SK-N-SH treated with all-trans-retinoic acid at 6 μM for 48 hours (cell line): ENCODE measurements around the gene EDEM1.
"Not testable (repeated sequence)": the region's sequence is repeated elsewhere in the genome, so short reads cannot be mapped to it uniquely, and the experiment has no call there.

Source experiments
- ATAC-seq: fragments of 200-7000 bp; cut with Tn5 transposase; 3 replicates; pipeline ENCODE4 v1.9.1; 2020; ENCODE audit warnings: mild to moderate bottlenecking, moderate library complexity
- BACH2 ChIP-seq: fragments of 250-450 bp; sonication (Bioruptor Pico); IDR thresholded peaks from 2 replicates; pipeline ENCODE4 v1.9.0; 2021; ENCODE audit warnings: mild to moderate bottlenecking, borderline replicate concordance
- CSDC2 ChIP-seq: fragments of 250-450 bp; sonication (Bioruptor Pico); IDR thresholded peaks from 2 replicates; pipeline ENCODE4 v1.5.0; 2020; ENCODE audit warnings: mild to moderate bottlenecking, moderate library complexity
- CSRNP3 ChIP-seq: fragments of 250-450 bp; sonication (Bioruptor Pico); IDR thresholded peaks from 2 replicates; pipeline ENCODE4 v1.5.1; 2021; ENCODE audit warnings: mild to moderate bottlenecking, moderate library complexity
- ESRRG ChIP-seq: fragments of 250-450 bp; sonication (Bioruptor Pico); IDR thresholded peaks from 2 replicates; pipeline ENCODE4 v1.6.1; 2021; ENCODE audit warnings: mild to moderate bottlenecking
- ISL1 ChIP-seq: fragments of 250-450 bp; sonication (Bioruptor Pico); IDR thresholded peaks from 2 replicates; pipeline ENCODE4 v2.1.2; 2022; ENCODE audit warnings: mild to moderate bottlenecking, moderate library complexity
- OSR1 ChIP-seq: fragments of 250-450 bp; sonication (Bioruptor Pico); IDR thresholded peaks from 2 replicates; pipeline ENCODE4 v1.8.0; 2022; ENCODE audit warnings: moderate library complexity, mild to moderate bottlenecking, inconsistent platforms
- PATZ1 ChIP-seq: fragments of 250-450 bp; sonication (Bioruptor Pico); IDR thresholded peaks from 2 replicates; pipeline ENCODE4 v1.8.0; 2020; ENCODE audit warnings: mild to moderate bottlenecking, moderate library complexity, borderline replicate concordance
- RARB ChIP-seq: fragments of 250-450 bp; sonication (Bioruptor Pico); IDR thresholded peaks from 2 replicates; pipeline ENCODE4 v1.8.0; 2021; ENCODE audit warnings: mild to moderate bottlenecking, moderate library complexity
- SNAI2 ChIP-seq: fragments of 250-450 bp; sonication (Bioruptor Pico); IDR thresholded peaks from 2 replicates; pipeline ENCODE4 v1.5.0; 2020; ENCODE audit warnings: mild to moderate bottlenecking, moderate library complexity
- TSHZ2 ChIP-seq: fragments of 250-450 bp; sonication (Bioruptor Pico); IDR thresholded peaks from 2 replicates; pipeline ENCODE4 v1.5.0; 2020; ENCODE audit warnings: mild to moderate bottlenecking, moderate library complexity
- ZC3H10 ChIP-seq: fragments of 250-450 bp; sonication (Bioruptor Pico); IDR thresholded peaks from 2 replicates; pipeline ENCODE4 v1.5.1; 2021; ENCODE audit warnings: mild to moderate bottlenecking, moderate library complexity
- ZFP30 ChIP-seq: fragments of 450-650 bp; formaldehyde crosslinking; IDR thresholded peaks from 2 replicates; pipeline ENCODE4 v1.5.0; 2022; ENCODE audit warnings: mild to moderate bottlenecking, moderate library complexity
- ZNF565 ChIP-seq: fragments of 450-650 bp; formaldehyde crosslinking; conservative IDR thresholded peaks from 2 replicates; pipeline ENCODE4 v1.5.0; 2020; ENCODE audit warnings: low read depth, mild to moderate bottlenecking, moderate library complexity
- ZNF70 ChIP-seq: fragments of 450-650 bp; formaldehyde crosslinking; IDR thresholded peaks from 2 replicates; pipeline ENCODE4 v1.5.0; 2020; ENCODE audit warnings: mild to moderate bottlenecking, moderate library complexity
- ZNF8 ChIP-seq: fragments of 450-650 bp; formaldehyde crosslinking; IDR thresholded peaks from 2 replicates; pipeline ENCODE4 v1.5.0; 2020; ENCODE audit warnings: mild to moderate bottlenecking, moderate library complexity
- TF ChIP-seq, protein P1 (sequence below): fragments of 250-450 bp; sonication (Bioruptor Pico); IDR thresholded peaks from 2 replicates; pipeline ENCODE4 v1.5.1; 2020; ENCODE audit warnings: low read depth, mild to moderate bottlenecking, moderate library complexity
- TF ChIP-seq, protein P2 (sequence below): fragments of 250-450 bp; sonication (Bioruptor Pico); IDR thresholded peaks from 2 replicates; pipeline ENCODE4 v1.8.0; 2021; ENCODE audit warnings: low read depth, mild to moderate bottlenecking, moderate library complexity, borderline replicate concordance

Gene EDEM1

GRCh38 chr3:5170975-5171374 is 16.5 kb upstream of the EDEM1 start:
- ATAC-seq: no peak
- no peak for TF ChIP-seq TSHZ2
- no peak for TF ChIP-seq CSDC2 (CRISPR knock-in tag)
- TF ChIP-seq, all 23 proteins: peak for 0

- no peak for TF ChIP-seq SNAI2
- no peak for TF ChIP-seq OSR1 (CRISPR knock-in tag)
- no peak for TF ChIP-seq BACH2
- no peak for TF ChIP-seq ZC3H10
- no peak for TF ChIP-seq ESRRG
Measured at GRCh38 chr3:5172018-5172417, 15.5 kb upstream of the EDEM1 start.

DNA sequence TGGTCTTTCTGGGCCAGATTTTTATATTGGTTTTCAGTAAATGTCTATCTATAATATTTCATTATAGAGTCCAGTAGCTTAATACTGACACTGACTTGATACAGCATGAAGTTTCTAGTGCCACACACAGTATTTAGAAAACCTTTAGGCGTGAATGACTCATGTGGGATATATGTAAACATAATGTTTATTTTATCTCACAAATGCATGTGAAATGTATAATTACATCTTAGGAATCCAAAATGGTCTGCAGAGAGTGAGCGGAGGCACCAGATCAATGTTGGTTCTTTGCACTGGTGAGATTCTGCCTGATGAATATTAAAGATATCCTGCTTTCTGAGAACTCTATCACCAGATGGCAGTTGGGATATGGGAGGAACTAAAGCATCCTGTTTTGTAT is 8.5 kb upstream of the EDEM1 start:
- not testable (repeated sequence) for ATAC-seq

More at GRCh38 chr3:5172018-5172417, 15.5 kb upstream of the EDEM1 start:
- no peak for ATAC-seq

DNA sequence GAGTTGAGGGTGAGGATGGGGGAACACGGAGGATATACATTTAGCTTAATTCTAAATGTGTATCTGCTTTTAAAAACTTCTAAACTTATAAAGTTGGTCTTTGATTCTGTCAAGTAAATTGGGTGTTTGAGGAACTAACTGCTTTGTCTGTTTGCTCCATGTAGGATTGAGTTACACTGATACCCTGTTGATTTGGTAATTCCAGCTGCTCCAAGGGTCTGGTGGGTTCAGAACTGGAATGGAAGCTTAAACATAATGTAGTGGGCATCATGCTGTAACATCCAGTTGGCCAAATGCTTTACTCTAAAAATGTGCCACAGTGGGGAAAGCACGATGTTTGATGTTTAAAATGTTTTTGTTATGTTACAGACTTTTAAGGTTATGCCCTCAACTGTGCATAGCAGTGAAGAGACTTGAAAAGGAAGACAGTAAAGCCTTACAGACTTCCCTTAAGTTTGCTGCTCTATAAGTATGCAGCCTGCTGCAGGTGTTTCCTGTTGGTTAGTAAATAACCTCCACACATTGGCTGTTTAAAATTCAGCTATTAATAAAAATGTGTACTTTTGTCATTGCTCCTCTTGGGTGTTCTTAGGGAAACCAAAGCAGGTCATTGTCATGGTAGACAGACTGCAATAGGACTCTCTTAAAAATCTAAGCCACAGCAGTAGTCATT is 5.9 kb upstream of the EDEM1 start:
- no peak for ATAC-seq
- TF ChIP-seq ISL1 (CRISPR knock-in tag): no peak
- TF ChIP-seq ZFP30 (CRISPR knock-in tag): no peak
- TF ChIP-seq ZNF565 (CRISPR knock-in tag): no peak
- TF ChIP-seq ESRRG: no peak
- TF ChIP-seq RARB (CRISPR knock-in tag): no peak
- TF ChIP-seq, protein P1, sequence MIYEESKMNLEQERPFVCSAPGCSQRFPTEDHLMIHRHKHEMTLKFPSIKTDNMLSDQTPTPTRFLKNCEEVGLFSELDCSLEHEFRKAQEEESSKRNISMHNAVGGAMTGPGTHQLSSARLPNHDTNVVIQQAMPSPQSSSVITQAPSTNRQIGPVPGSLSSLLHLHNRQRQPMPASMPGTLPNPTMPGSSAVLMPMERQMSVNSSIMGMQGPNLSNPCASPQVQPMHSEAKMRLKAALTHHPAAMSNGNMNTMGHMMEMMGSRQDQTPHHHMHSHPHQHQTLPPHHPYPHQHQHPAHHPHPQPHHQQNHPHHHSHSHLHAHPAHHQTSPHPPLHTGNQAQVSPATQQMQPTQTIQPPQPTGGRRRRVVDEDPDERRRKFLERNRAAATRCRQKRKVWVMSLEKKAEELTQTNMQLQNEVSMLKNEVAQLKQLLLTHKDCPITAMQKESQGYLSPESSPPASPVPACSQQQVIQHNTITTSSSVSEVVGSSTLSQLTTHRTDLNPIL (CRISPR knock-in tag): no peak

DNA sequence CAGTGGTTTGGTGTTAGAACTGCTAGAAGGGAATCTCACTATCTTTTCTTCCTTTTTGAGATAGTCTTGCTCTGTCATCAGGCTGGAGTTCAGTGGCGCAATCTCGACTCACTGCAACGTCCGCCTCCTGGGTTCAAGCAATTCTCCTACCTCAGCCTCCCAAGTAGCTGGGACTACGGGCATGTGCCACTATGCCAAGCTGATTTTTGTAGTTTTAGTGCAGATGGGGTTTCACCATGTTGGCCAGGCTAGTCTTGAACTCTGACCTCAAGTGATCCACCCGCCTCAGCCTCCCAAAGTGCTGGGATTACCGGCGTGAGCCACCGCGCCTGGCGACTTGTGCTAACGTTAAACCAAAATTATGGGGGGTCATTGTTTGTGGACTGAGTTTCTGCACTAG is 3.8 kb upstream of the EDEM1 start:
- ATAC-seq: not testable (repeated sequence)

DNA sequence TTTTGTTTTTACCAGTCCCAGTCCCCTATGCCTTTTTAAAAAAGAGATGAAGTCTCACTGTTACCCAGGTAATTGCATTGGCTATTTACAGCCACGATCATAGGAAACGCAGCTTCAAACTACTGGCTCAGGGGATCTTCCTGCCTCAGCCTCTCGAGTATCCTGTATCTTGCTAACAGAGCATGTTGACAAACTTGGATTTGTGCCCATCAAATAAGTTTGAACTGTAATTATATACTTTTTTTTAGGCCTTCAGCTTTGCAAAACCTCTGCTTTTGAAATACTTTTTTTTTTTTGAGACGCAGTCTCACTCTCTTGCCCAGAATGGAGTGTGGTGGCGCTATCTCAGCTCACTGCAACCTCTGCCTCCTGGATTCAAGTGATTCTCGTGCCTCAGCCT is 3.0 kb upstream of the EDEM1 start:
- TF ChIP-seq CSRNP3 (CRISPR knock-in tag) (no peak), TSHZ2 (no peak), PATZ1 (no peak), ZNF70 (CRISPR knock-in tag) (no peak), ZNF8 (CRISPR knock-in tag) (no peak)
- TF ChIP-seq, protein P2, sequence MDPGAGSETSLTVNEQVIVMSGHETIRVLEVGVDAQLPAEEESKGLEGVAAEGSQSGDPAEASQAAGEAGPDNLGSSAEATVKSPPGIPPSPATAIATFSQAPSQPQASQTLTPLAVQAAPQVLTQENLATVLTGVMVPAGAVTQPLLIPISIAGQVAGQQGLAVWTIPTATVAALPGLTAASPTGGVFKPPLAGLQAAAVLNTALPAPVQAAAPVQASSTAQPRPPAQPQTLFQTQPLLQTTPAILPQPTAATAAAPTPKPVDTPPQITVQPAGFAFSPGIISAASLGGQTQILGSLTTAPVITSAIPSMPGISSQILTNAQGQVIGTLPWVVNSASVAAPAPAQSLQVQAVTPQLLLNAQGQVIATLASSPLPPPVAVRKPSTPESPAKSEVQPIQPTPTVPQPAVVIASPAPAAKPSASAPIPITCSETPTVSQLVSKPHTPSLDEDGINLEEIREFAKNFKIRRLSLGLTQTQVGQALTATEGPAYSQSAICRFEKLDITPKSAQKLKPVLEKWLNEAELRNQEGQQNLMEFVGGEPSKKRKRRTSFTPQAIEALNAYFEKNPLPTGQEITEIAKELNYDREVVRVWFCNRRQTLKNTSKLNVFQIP (CRISPR knock-in tag): no peak
- no peak for ATAC-seq
